Keratinocyte (primary cell): ENCODE measurements around the gene HOXA6. TPM values are rescaled to one million over a fixed set of nuclear protein-coding genes. Genes with fewer than 3 reads are reported as not detected.

Experiments
- DNase-seq: peaks from one replicate; pipeline ENCODE4 v3.0.0-alpha.2; 2011; ENCODE audit warnings: low read depth, missing footprints, low spot score
- FAIRE-seq: peaks from 2 replicates; lab custom pipeline; 2011; peaks lifted over from hg19 to GRCh38; lab: Jason Lieb, UNC
- H2AFZ ChIP-seq: 2 replicates; pipeline ENCODE4 v1.6.0; 2012; ENCODE audit warnings: low read length, control low read depth, inconsistent platforms; ENCODE audit not compliant: control insufficient read depth
- H3K27ac ChIP-seq: 2 replicates; pipeline ENCODE4 v1.5.1; 2011; ENCODE audit warnings: low read length; ENCODE audit not compliant: control insufficient read depth, insufficient read depth
- H3K27me3 ChIP-seq: 3 replicates; pipeline ENCODE4 v1.6.0; 2011; ENCODE audit warnings: low read length; ENCODE audit not compliant: control insufficient read depth, insufficient read depth; ENCODE audit errors: extremely low read depth
- H3K36me3 ChIP-seq, 2 experiments: 2 replicates in 1 of 2; 3 replicates in 1 of 2; pipeline ENCODE4 v1.5.1; 2011; ENCODE audit warnings: low read length in 2 of 2, mild to moderate bottlenecking in 1 of 2; ENCODE audit not compliant: control insufficient read depth in 2 of 2, insufficient read depth in 2 of 2; ENCODE audit errors: extremely low read depth in 1 of 2
- H3K4me1 ChIP-seq: 3 replicates; pipeline ENCODE4 v1.5.1; 2011; ENCODE audit warnings: low read length; ENCODE audit not compliant: control insufficient read depth, insufficient read depth; ENCODE audit errors: extremely low read depth
- H3K4me2 ChIP-seq: 3 replicates; pipeline ENCODE4 v1.6.0; 2011; ENCODE audit warnings: low read depth, low read length; ENCODE audit not compliant: control insufficient read depth, insufficient read depth; ENCODE audit errors: extremely low read depth
- H3K4me3 ChIP-seq, 3 experiments: fragments of 200-600 bp in 1 of 3; sonication (generic) in 1 of 3; 2 replicates in 2 of 3; 3 replicates in 1 of 3; pipeline ENCODE4 v1.5.1; 2011 to 2016; ENCODE audit warnings: low read length in 3 of 3, mild to moderate bottlenecking in 3 of 3, control low read depth in 2 of 3, inconsistent platforms in 1 of 3, low read depth in 1 of 3, mixed read lengths in 1 of 3, mixed run types in 1 of 3, moderate library complexity in 1 of 3; ENCODE audit not compliant: control insufficient read depth in 2 of 3, insufficient read depth in 2 of 3; ENCODE audit errors: extremely low read depth in 1 of 3
- H3K79me2 ChIP-seq: 2 replicates; pipeline ENCODE4 v1.6.0; 2012; ENCODE audit warnings: low read length; ENCODE audit not compliant: control insufficient read depth, insufficient read depth
- H3K9ac ChIP-seq: 3 replicates; pipeline ENCODE4 v1.6.0; 2011; ENCODE audit warnings: low read length; ENCODE audit not compliant: control insufficient read depth, insufficient read depth; ENCODE audit errors: extremely low read depth
- H3K9me1 ChIP-seq: 3 replicates; pipeline ENCODE4 v1.6.0; 2011; ENCODE audit warnings: low read length; ENCODE audit not compliant: control insufficient read depth, insufficient read depth; ENCODE audit errors: extremely low read depth
- H3K9me3 ChIP-seq: 2 replicates; pipeline ENCODE4 v1.5.1; 2012; ENCODE audit warnings: low read depth, low read length; ENCODE audit not compliant: control insufficient read depth
- H4K20me1 ChIP-seq: 3 replicates; pipeline ENCODE4 v1.6.0; 2011; ENCODE audit warnings: low read length; ENCODE audit not compliant: control insufficient read depth, insufficient read depth; ENCODE audit errors: extremely low read depth
- EZH2 ChIP-seq: IDR thresholded peaks from one replicate; pipeline ENCODE4 v1.6.1; 2012; ENCODE audit warnings: inconsistent platforms, mild to moderate bottlenecking, low read length, moderate library complexity
- dilution Hi-C: fragments of 300-500 bp; cut with MboI; formaldehyde crosslinking; loops from one replicate; pipeline ENCODE4 v1.7.0; 2020; ENCODE audit warnings: low sequenced_read_pairs; ENCODE audit not compliant: extremely low pct_ligation_motif_present
- polyA plus RNA-seq, 5 experiments: library from polyadenylated mRNA; depleted of rRNA in 3 of 5; stranded (reverse) in 3 of 5; stranded (forward) in 1 of 5; unstranded in 1 of 5; fragments of >200 nt; gene quantifications; 1 replicate in 1 of 5; 2 replicates in 3 of 5; 3 replicates in 1 of 5; pipeline versions ENCODE4 v1.2.1 to v1.2.3, GENCODE V29; 2011 to 2012; ENCODE audit warnings: missing spikeins in 2 of 5, low read depth in 1 of 5, low replicate concordance in 1 of 5
- TF ChIP-seq, protein P1 (sequence below), 3 experiments: IDR thresholded peaks in 1 of 3; conservative IDR thresholded peaks in 1 of 3; optimal IDR thresholded peaks in 1 of 3; 2 replicates in 2 of 3; 3 replicates in 1 of 3; pipeline versions ENCODE3 to v1.5.1; 2011; ENCODE audit warnings: low read length in 3 of 3, mild to moderate bottlenecking in 3 of 3, moderate library complexity in 2 of 3, control low read depth in 1 of 3, inconsistent platforms in 1 of 3; ENCODE audit not compliant: insufficient read depth in 2 of 3; ENCODE audit errors: extremely low read depth in 1 of 3

HOXA6 gene
- polyA plus RNA-seq, 1 donor (not counting 4 experiments of a cell fraction or from before 2014, with no cell fraction given): 0.54 TPM

DNA sequence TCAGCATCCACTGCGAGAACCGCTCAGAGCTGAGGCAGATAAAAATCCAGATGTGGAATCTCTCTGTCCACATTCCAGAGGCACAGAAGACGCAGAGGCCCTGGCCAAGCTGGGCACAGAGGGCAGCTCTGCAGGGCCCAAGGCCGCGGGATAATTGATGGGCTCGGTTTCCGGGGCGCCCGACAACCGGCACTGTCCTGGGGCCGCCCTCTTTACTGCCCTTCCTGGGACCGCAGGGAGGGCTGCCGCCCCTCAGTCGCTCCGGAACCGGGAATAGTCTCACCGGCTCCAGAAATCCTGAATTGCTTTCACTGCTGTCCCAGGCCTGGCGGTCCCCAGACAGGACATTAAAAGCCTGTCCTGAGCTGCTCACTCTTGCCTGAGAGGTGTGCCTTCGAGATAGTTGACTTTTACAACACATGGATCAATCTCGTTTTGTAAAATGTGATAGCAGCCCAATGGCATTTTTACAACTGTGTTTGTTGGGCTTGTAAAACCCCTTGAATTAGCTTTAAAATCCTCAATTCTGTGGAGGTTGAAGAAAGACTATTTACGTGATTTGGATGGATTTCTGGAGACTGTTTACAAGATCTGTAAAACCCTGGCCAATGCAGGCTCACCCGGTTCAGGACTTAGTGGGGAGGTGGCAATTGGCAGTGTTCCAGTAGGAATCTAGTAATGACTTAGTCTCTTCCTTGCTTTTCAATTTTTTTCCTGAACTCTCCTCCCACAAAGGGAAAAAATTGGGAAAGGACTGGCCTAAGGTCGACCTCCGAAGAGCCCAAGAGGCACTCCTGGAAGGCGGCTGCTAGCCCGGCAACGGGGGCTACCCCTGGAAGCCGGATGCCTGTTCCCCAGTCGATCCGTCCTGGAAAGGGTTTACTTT lies 1.4 kb upstream of the HOXA6 start:
- peaks cover 84% of the 10 kb centered on the region for H3K79me2 ChIP-seq
- H2AFZ ChIP-seq: peak overlapping the region; percentile 17
- H3K4me2 ChIP-seq: peak overlapping the region; percentile 98
- peak overlapping the region; percentile 93 for H3K9ac ChIP-seq
- no peaks in the 10 kb centered on the region for H3K9me1 ChIP-seq
- DNase-seq (no peak), FAIRE-seq (no peak)
- no peaks in the 10 kb centered on the region for H3K9me3 ChIP-seq
- no peak for TF ChIP-seq EZH2
- TF ChIP-seq, protein P1, sequence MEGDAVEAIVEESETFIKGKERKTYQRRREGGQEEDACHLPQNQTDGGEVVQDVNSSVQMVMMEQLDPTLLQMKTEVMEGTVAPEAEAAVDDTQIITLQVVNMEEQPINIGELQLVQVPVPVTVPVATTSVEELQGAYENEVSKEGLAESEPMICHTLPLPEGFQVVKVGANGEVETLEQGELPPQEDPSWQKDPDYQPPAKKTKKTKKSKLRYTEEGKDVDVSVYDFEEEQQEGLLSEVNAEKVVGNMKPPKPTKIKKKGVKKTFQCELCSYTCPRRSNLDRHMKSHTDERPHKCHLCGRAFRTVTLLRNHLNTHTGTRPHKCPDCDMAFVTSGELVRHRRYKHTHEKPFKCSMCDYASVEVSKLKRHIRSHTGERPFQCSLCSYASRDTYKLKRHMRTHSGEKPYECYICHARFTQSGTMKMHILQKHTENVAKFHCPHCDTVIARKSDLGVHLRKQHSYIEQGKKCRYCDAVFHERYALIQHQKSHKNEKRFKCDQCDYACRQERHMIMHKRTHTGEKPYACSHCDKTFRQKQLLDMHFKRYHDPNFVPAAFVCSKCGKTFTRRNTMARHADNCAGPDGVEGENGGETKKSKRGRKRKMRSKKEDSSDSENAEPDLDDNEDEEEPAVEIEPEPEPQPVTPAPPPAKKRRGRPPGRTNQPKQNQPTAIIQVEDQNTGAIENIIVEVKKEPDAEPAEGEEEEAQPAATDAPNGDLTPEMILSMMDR (optimal IDR thresholded peaks at IDR 0.05 in 1 of 3, IDR thresholded peaks at IDR 0.05 in 1 of 3, conservative IDR thresholded peaks at IDR 0.05 in 1 of 3; ENCODE audit: extremely low read depth in 1 of 3, insufficient read depth in 2 of 3, low read length in 3 of 3): no peak
- H3K36me3 ChIP-seq: peaks cover 0 to 7% of the 10 kb centered on the region in 2 experiments
- H4K20me1 ChIP-seq: no peaks in the 10 kb centered on the region
- dilution Hi-C loops: no loop called here
- peak overlapping the region; percentile 87 for H3K27ac ChIP-seq
- peaks cover 66% of the 10 kb centered on the region for H3K4me1 ChIP-seq
- H3K27me3 ChIP-seq: no peaks in the 10 kb centered on the region
- H3K4me3 ChIP-seq: peak overlapping the region; percentile 60 to 83 (median 74)

DNA sequence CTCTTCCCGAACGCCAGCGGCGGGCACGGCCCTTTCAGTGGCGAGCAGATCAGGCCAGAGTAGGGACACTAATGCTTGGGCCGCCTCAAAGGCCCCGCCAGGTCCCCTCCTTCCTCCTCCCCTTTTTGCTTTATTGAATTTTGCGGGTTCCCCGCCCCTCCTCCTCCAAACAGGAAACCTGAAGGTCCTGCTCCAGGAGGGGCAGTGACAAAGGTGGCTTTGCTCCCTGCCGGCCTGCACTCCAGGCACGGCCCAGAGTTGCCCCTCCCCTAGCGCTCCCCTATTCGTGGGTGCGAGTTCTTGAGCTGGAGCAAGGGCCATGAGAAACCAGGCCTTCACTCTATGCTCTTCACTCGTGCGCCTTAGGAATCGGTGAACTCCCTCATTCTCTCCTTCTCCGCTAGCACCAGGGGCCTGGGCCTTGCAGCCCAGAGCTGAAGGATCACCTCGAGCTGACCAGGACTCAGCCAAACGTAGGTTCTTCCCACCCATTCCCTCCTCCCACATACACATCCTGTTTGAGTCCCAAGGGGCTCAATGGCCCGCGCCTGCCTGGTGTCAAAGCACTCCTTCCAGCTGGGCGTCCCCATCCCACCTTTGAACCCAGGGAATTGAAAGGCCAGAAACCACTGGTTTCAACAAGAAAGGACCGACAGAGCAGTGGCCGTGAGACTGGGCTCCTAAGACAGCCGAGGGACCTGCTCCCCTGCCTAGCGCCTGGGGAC lies 619 bp upstream of the HOXA6 start:
- DNase-seq (no peak), FAIRE-seq (no peak)
- no peaks in the 10 kb centered on the region for H3K9me1 ChIP-seq
- dilution Hi-C loops: no loop called here
- no peaks in the 10 kb centered on the region for H4K20me1 ChIP-seq
- H3K9ac ChIP-seq: peak overlapping the region; percentile 93
- peak overlapping the region; percentile 60 to 83 (median 74) for H3K4me3 ChIP-seq
- peak overlapping the region; percentile 87 for H3K27ac ChIP-seq
- peak overlapping the region; percentile 98 for H3K4me2 ChIP-seq
- no peak for TF ChIP-seq EZH2
- TF ChIP-seq, protein P1 (optimal IDR thresholded peaks at IDR 0.05 in 1 of 3, IDR thresholded peaks at IDR 0.05 in 1 of 3, conservative IDR thresholded peaks at IDR 0.05 in 1 of 3; ENCODE audit: extremely low read depth in 1 of 3, insufficient read depth in 2 of 3, low read length in 3 of 3): no peak
- H3K9me3 ChIP-seq: no peaks in the 10 kb centered on the region
- H3K4me1 ChIP-seq: peaks cover 59% of the 10 kb centered on the region
- peaks cover 0 to 7% of the 10 kb centered on the region in 2 experiments for H3K36me3 ChIP-seq
- H2AFZ ChIP-seq: peak overlapping the region; percentile 17
- H3K27me3 ChIP-seq: no peaks in the 10 kb centered on the region
- peaks cover 83% of the 10 kb centered on the region for H3K79me2 ChIP-seq
